Nephron progenitor cell (in vitro differentiated cells): ENCODE results near the gene GOSR2.

Experiments used
- DNase-seq: peaks from one replicate; pipeline ENCODE4 v3.0.0; 2021
- H3K27ac Mint-ChIP-seq: 2 replicates; pipeline ENCODE4 v1.8.0; 2021; ENCODE audit warnings: mild to moderate bottlenecking, moderate library complexity, mixed read lengths
- H3K27me3 Mint-ChIP-seq: 2 replicates; pipeline ENCODE4 v1.8.0; 2021; ENCODE audit warnings: mild to moderate bottlenecking, low read depth, mixed read lengths; ENCODE audit not compliant: poor library complexity
- H3K36me3 Mint-ChIP-seq: 2 replicates; pipeline ENCODE4 v1.8.0; 2021; ENCODE audit warnings: low read depth, mixed read lengths
- H3K4me1 Mint-ChIP-seq: 2 replicates; pipeline ENCODE4 v1.8.0; 2021; ENCODE audit warnings: mixed read lengths
- H3K4me3 Mint-ChIP-seq: 2 replicates; pipeline ENCODE4 v1.8.0; 2021; ENCODE audit warnings: mild to moderate bottlenecking, moderate library complexity, mixed read lengths
- H3K9me3 Mint-ChIP-seq: 2 replicates; pipeline ENCODE4 v1.8.0; 2021; ENCODE audit warnings: mild to moderate bottlenecking, moderate library complexity, mixed read lengths
- CTCF ChIP-seq: fragments of 200-600 bp; sonication (generic); IDR thresholded peaks from 2 replicates; pipeline ENCODE4 v1.5.0; 2021; ENCODE audit warnings: antibody characterized with exemption

GOSR2 gene

GRCh38 chr17:46883871-46884520 is 39.0 kb upstream of the GOSR2 start:
- Mint-ChIP-seq H3K9me3 (no peaks in the 10 kb centered on the region), H3K36me3 (no peaks in the 10 kb centered on the region), H3K4me1 (peaks cover 12% of the 10 kb centered on the region), H3K4me3 (no peak overlapping the region), H3K27ac (peak overlapping the region; percentile 61), H3K27me3 (peaks cover 31% of the 10 kb centered on the region)
- DNase-seq: no peak
- no peak for TF ChIP-seq CTCF

- Mint-ChIP-seq H3K4me3 (no peak overlapping the region), H3K27me3 (peaks cover 29% of the 10 kb centered on the region), H3K36me3 (no peaks in the 10 kb centered on the region), H3K4me1 (peaks cover 13% of the 10 kb centered on the region), H3K9me3 (no peaks in the 10 kb centered on the region), H3K27ac (no peak overlapping the region)
- no peak for DNase-seq
- TF ChIP-seq CTCF: no peak
Observed at GRCh38 chr17:46884552-46884951, 38.4 kb upstream of the GOSR2 start.

- H3K27me3 Mint-ChIP-seq: peaks cover 31% of the 10 kb centered on the region
- H3K4me3 Mint-ChIP-seq: no peak overlapping the region
- TF ChIP-seq CTCF: no peak
- H3K36me3 Mint-ChIP-seq: no peaks in the 10 kb centered on the region
- DNase-seq: no peak
- no peak overlapping the region for H3K27ac Mint-ChIP-seq
- peaks cover 21% of the 10 kb centered on the region for H3K4me1 Mint-ChIP-seq
- H3K9me3 Mint-ChIP-seq: no peaks in the 10 kb centered on the region
Observed at GRCh38 chr17:46885415-46886309, 37.3 kb upstream of the GOSR2 start.

GRCh38 chr17:46886310-46886663 is 36.7 kb upstream of the GOSR2 start:
- no peaks in the 10 kb centered on the region for H3K36me3 Mint-ChIP-seq
- peaks cover 21% of the 10 kb centered on the region for H3K4me1 Mint-ChIP-seq
- peaks cover 31% of the 10 kb centered on the region for H3K27me3 Mint-ChIP-seq
- H3K9me3 Mint-ChIP-seq: no peaks in the 10 kb centered on the region
- no peak overlapping the region for H3K27ac Mint-ChIP-seq
- TF ChIP-seq CTCF: no peak
- no peak overlapping the region for H3K4me3 Mint-ChIP-seq
- no peak for DNase-seq

GRCh38 chr17:46887717-46888116 is 35.2 kb upstream of the GOSR2 start:
- H3K4me1 Mint-ChIP-seq: peaks cover 21% of the 10 kb centered on the region
- DNase-seq: no peak
- TF ChIP-seq CTCF: no peak
- no peaks in the 10 kb centered on the region for H3K36me3 Mint-ChIP-seq
- H3K27me3 Mint-ChIP-seq: peaks cover 31% of the 10 kb centered on the region
- no peaks in the 10 kb centered on the region for H3K9me3 Mint-ChIP-seq
- no peak overlapping the region for H3K27ac Mint-ChIP-seq
- H3K4me3 Mint-ChIP-seq: no peak overlapping the region
